Activated CD4-positive, CD25-positive, alpha-beta regulatory T cell treated with anti-CD3 and anti-CD28 coated beads, Interleukin-2, amount 50 U/mL, for 24 hours (primary cell): ENCODE measurements around the gene CNBP.

Source experiments
- ATAC-seq, 2 donors: fragments of 150-1000 bp; cut with Tn5 transposase; one replicate each; pipeline ENCODE4 v1.10.0; 2021; ENCODE audit warnings: mild to moderate bottlenecking in 1 of 2, moderate library complexity in 1 of 2

CNBP gene

DNA sequence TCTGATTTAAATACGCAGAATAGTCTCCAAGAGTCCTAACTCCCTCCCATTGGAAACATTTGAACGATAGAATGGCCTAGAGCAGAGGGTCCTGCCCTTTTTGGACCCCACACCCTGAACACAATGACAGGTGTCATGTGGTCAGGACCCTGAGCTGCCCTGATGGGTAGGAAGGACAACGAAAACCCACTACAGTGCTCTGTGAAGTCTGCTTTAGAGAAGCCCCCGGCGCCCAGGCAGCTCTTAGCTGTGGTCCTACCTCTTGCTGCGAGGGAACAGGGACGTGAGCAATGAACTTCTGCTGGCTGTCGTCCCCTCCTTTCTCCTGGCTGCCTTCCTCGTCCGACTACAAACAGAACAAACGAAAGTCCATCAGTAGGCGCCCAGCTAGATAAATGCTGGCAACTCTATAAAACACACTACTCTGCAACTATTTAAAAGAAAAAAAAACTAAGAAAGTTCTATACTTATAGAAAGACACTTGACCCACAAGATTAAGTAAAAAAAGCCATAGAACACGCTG is 53.3 kb downstream of the CNBP start:
- no peak for ATAC-seq

DNA sequence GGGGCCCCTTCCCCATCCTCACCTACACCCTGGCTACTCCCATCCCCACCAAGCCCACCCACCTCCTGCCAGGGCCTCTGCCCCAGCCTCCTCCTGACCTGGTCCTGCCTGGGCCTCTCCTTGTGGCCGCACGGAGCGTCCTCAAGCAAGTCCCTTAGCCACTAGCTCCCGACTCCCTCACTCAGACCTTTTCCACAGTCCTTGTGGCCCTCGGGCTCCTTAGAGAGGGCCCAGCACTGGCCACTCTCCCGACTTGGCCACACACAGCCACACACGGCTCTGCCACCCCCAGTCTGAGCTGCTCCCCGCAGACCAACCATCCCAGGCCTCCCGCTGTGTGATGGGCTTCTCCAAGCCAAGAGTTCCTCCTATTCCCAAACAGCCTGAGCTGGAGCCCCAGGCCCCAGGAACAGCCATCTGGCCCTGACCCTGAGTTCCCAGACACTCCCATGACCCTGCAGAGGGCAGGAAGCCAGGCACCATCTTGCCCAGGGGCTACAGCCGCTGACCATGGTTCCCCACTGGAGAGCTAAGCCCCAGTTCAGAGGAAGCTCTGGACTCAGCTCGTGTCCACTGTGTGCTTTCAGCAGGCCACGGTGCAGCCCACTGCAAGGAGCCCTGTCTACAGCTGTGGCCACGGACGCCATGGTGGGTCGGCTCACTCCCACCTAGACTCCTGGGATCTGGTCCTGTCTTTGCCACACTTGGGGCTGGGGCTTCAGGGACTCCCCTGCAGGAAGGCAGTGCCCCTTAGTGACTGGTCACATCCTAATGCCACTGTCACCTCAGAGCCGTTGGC is 55.1 kb downstream of the CNBP start:
- no peak for ATAC-seq

DNA sequence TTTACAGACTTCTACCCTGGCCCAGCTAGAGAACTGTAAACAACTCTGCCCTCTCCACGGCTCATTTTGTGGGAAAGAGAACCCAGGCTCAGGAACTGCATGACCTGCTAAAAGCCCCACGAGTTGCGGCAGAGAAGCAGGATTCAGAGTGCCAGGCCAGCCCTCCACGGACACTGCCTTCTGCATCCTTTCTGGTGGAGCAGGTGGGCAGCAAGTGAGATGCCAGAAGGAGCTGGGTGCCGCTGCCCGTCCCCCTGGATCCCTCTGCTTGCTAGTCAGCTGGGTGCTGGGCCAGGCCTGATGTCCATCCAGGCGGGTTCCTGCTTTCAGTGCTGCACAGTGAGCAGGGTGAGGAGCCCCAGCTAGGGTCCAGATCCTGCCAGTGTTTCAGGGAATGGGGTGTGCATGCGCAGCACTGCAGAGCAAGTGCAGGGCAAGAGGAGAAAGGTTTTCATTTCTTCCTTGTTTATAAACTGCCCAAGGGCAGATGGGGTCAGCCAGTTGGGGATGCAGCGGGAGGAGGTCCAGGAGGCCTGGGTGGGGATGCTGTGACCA is 56.9 kb downstream of the CNBP start:
- ATAC-seq: no peak

DNA sequence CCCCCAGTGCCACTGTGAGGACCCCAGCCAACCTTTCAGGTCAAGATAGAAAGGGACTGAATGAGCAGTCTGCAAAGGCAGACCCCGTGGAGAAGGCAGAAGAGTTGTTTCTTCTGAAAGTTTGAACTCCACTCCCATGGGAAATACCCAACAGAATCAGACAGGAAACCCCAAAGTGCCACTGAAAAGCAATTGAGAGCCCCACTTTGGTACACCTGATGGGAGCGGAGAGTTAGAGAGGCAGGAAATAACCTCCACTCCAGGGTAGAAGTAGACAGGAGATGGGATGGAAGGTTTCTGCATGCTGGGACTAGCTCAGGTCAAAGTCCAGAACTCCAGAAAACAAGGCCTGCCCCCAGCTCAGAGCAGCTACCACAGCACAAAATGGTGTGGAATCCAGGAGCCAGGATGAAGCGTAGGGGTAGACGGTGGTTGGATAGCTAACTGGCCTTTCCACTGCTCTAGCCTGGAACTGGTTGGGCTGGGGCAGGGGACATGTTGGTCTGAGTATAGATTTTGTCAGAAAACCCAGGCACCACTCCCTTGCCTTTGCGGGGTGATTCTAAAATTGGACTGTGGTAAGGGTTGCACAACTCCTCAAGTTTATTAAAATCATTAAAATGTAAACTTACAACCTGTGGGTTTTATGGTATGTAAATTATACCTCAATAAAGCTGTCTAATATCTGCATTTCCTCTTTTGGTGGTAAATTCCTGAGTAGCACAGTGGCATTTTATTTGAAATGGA is 60.2 kb downstream of the CNBP start:
- ATAC-seq: no peak

DNA sequence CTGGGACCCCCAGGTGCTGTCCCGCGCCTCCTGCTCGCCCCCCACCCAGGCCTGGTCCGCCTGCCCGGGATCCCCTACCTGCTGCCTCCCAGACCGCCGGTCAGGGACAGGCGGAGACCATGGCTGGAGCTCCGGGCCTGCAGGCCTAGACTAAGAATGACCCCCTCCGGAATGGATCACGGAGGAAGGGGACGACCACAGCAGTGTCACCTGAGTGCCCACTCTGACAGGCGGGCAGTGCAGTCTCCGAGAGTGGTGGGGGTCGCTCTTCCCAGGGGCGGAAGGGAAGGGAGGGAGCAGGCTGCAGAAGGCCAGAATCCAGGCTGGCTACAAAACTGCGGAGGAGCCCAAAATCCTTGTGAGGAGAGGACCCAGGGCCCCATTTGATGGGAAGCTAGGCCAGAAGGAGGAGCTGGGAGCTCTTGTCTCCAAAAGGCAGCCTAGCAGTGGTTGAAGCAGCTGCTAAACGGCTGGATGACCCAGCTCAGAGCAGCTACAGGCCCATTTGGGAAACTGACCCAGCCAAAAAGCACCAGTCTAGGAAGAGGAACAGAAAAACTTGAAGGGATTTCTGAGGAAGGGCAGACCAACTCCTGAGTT is 61.2 kb downstream of the CNBP start:
- ATAC-seq: no peak

DNA sequence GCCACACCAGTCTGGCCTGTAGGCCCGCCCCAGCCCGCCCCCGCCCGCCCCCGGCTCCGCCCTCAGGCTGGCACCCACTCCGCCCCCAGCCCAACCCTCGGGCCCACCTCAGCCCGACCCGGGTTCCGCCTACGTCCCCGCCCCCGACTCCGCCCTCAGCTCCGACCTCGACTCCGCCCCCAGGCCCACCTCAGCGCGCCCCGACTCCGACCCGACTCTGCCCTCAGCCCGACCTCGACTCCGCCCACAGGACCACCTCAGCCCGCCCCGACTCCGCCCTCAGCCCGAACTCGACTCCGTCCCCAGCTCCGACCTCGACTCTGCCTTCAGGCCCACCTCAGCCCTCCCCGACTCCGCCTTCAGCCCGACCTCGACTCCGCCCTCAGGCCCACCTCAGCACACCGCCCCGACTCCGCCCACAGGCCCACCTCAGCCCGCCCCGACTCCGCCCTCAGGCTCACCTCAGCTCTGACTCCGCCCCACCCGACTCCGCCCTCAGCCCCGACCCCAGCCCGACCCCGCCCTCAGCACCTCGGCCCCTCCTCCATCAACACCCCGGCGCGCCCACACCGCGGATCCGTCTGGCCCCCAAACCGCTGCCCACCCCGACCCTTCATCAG is 61.8 kb downstream of the CNBP start, which contains the start of gene RAB43:
Gene RAB43, minus strand, starts transcription at position 13 of the 620 bp plus-strand sequence. CDS start 315 bp downstream, outside the sequence.
- peak; percentile 40 to 47 for ATAC-seq

DNA sequence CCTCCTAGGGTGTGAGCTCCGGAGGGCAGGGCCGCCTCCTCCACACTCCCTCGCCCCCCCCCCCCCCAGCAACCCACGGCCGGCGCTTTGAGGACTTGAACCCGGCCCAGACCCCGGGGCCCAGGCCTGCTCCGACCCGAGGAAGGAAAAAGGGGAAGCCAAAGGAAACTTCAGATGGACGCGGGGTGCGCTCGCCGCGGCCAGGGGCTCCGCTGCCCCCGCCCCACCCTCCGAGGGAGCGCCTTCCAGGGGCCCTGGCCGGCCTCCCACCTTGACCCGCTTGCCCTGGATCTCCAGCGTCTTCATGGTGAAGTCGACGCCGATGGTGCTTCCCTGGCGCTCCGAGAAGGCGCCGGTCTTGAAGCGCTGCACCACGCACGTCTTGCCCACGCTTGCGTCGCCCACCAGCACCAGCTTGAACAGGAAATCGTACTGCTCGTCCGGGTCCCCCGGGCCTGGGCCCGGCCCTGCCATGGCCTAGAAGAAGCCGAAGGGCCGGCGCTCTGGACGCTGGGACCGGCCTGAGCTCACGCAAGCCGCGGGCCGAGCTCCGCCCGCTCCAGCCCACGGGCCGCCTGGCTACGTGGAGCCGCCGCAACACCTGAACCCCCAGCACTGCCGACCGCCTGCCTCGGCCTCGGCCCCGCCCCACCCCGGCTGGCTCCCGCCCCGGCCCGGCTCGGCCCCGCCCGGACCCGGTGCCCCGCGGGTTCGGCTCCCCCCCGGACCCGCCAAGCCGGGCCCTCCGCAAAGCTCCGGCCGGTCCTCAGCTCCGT is 62.5 kb downstream of the CNBP start:
- peak; percentile 18 for ATAC-seq

DNA sequence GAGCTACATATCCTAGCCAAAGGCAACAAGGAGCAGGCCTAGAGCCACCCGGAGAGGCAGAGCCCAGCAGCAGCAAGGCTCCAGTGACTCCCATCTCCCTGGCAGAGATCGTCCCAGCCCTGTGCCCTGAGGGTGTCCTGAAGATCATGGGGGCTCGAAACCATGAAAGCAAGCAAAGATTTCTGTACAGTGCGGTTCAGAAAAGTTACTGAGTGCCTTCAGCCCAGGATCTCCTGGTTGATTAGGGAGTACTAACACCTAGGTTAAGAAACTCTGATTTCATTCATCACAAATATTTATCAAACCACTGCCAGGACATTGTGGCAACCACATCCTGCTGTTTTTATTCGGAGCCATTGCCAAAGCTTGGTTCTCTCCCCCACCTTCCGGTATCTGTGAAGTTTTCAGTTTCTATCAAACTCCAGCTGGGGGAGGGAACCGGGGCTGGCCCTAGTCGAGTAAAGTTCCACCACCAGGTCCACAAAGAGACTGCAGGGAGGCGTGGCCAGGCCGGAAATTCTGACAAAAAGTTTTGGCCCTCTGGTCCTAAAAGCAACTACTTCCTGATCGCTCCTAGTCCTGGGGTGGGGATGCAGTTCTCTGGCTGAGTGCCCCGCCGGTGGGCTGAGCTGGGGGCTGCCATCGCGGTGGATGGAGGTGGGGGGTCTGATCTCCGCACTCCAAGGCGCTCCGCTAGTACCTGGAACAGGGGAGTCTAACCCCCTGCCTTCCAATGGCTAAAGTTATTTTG is 63.3 kb downstream of the CNBP start:
- ATAC-seq: peak; percentile 77 to 79

DNA sequence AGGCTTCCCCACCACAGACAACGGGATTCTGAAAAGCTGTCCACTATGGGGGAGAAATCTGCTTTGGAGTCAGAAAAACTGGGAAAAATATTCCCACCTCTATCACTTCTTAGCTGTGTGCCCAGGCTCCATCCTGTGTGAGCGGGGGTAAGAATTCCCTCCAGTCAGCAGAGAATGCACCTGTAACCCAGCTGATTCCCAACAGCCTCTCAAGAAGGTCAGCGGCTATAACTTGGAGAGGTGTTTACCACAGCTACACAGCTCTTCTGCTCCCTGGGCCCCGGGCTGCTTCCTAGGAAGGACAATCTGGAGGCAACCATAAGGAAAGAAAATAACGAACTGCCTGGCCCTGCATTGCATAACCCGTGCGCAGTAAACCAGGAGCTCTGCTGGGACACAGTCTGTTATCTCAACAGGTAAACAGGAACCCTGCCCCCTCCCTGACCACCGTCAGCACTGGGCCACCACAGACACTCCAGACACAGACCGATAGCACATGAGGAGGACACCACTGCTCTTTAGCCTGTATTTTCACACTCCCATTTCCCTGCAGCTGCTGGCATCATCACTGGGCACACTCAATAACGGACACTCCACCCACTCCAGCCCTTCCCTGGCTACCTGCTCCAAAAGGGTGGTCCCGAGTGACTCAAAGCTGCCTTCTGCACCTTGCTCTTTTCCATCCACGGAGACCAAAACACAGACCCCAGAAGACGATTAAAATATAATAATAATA is 64.2 kb downstream of the CNBP start:
- ATAC-seq: no peak

DNA sequence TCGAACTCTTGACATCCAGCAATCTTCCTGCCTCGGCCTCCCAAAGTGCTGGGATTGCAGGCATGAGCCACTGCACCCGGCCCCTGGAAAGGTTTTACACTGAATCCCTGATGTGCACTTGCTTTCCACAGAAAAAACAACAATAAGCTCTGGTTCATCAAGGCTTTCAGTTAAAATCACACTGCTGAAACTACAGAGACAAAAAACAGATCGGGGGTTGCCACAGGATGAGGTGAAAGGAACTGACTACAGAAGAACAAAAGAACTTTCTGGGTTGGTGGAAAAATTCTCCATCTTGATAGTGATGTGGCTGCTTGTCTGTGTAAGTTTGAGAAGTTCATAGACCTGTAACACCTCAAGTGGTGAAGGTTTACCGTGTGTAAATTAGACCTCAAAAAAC is 65.0 kb downstream of the CNBP start:
- ATAC-seq: peak; percentile 15 to 21
